Muscle layer of colon (tissue), 2 donors: ENCODE results near the gene ANKHD1.

Source experiments
- H3K27ac ChIP-seq: one replicate; pipeline ENCODE4 v1.7.0; 2013; ENCODE audit warnings: low read depth, mild to moderate bottlenecking, low read length, moderate library complexity
- H3K27me3 ChIP-seq, 2 donors: one replicate each; pipeline ENCODE4 v1.7.0; 2013; ENCODE audit warnings: low read length in 2 of 2, mild to moderate bottlenecking in 2 of 2; ENCODE audit not compliant: insufficient read depth in 2 of 2, control insufficient read depth in 1 of 2
- H3K36me3 ChIP-seq: one replicate; pipeline ENCODE4 v1.7.0; 2013; ENCODE audit warnings: mild to moderate bottlenecking, low read length; ENCODE audit not compliant: insufficient read depth
- H3K4me1 ChIP-seq: one replicate; pipeline ENCODE4 v1.7.0; 2013; ENCODE audit warnings: mild to moderate bottlenecking, low read length; ENCODE audit not compliant: insufficient read depth
- H3K4me3 ChIP-seq, 2 donors: one replicate each; pipeline ENCODE4 v1.7.0; 2013; ENCODE audit warnings: low read length in 2 of 2, low read depth in 1 of 2, mild to moderate bottlenecking in 1 of 2, moderate library complexity in 1 of 2
- H3K9ac ChIP-seq: one replicate; pipeline ENCODE4 v1.7.0; 2013; ENCODE audit warnings: low read length
- H3K9me3 ChIP-seq: one replicate; pipeline ENCODE4 v1.7.0; 2013; ENCODE audit warnings: mild to moderate bottlenecking, low read length
- donor health status: abdominal sarcoma.
- donor health status: Adenocarcinoma of cecum.

ANKHD1 gene

DNA sequence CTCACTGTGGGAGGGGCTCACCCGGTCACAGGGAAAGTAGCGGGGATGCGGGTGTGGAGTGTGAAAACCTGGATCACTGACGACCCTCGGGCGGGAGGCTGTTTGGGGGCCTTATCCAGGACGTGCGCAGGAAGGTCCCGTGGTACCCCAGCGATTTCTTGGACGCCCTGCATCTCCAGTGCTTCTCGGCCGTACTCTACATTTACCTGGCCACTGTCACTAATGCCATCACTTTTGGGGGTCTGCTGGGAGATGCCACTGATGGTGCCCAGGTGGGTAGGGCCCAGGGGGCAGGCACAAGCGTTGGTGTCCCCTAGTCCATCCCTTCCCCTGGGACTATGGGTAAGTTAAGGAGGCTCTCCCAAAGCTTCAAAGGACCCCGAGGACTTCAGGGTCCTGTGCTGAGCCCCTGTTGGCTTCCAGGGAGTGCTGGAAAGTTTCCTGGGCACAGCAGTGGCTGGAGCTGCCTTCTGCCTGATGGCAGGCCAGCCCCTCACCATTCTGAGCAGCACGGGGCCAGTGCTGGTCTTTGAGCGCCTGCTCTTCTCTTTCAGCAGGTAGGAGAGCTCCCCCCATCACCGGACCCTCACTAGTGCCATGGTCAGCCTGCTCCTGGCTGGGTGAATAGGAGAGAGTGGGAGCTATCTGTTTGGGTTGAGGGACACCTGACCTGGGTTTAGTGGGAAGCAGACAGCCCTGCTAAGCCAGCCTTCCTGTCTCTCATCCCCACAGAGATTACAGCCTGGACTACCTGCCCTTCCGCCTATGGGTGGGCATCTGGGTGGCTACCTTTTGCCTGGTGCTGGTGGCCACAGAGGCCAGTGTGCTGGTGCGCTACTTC lies 37.8 kb upstream of the ANKHD1 start:
- H3K27me3 ChIP-seq: no peaks in the 10 kb centered on the region
- H3K4me3 ChIP-seq: peak overlapping the region; percentile 31 to 38
- no peaks in the 10 kb centered on the region for H3K4me1 ChIP-seq
- H3K36me3 ChIP-seq: no peaks in the 10 kb centered on the region
- no peak overlapping the region for H3K9ac ChIP-seq
- no peaks in the 10 kb centered on the region for H3K9me3 ChIP-seq
- H3K27ac ChIP-seq: no peak overlapping the region

DNA sequence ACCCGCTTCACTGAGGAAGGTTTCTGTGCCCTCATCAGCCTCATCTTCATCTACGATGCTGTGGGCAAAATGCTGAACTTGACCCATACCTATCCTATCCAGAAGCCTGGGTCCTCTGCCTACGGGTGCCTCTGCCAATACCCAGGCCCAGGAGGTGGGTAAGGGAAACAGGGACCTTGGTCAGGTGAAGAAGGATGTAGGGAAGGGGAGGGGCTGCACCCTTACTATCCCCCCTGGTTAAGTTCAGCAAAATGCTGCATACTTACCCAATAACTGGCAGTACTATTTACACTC lies 37.2 kb upstream of the ANKHD1 start:
- H3K4me3 ChIP-seq: no peak overlapping the region
- H3K36me3 ChIP-seq: no peaks in the 10 kb centered on the region
- no peaks in the 10 kb centered on the region for H3K4me1 ChIP-seq
- no peak overlapping the region for H3K9ac ChIP-seq
- no peaks in the 10 kb centered on the region for H3K27me3 ChIP-seq
- no peaks in the 10 kb centered on the region for H3K9me3 ChIP-seq
- H3K27ac ChIP-seq: no peak overlapping the region

DNA sequence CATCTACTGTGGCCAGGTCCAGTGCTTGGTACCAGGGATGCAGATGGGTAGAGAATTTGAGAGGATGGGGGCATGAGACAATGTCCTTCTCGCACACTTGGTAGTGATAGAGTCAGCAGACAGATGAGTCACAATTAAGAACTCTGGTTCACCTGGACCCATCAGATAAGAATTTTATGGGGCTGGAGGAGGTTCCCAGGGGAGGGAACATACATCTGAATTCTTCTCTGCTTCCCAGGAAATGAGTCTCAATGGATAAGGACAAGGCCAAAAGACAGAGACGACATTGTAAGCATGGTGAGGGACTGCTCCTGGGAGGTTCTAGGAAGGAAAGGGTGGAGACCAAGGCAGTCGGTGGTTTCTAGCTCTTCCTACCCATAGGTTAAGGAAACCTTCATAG lies 36.4 kb upstream of the ANKHD1 start:
- Histone ChIP-seq H3K27ac (no peak overlapping the region), H3K36me3 (no peaks in the 10 kb centered on the region), H3K27me3 (no peaks in the 10 kb centered on the region), H3K4me1 (no peaks in the 10 kb centered on the region), H3K9ac (no peak overlapping the region), H3K4me3 (no peak overlapping the region), H3K9me3 (no peaks in the 10 kb centered on the region)

DNA sequence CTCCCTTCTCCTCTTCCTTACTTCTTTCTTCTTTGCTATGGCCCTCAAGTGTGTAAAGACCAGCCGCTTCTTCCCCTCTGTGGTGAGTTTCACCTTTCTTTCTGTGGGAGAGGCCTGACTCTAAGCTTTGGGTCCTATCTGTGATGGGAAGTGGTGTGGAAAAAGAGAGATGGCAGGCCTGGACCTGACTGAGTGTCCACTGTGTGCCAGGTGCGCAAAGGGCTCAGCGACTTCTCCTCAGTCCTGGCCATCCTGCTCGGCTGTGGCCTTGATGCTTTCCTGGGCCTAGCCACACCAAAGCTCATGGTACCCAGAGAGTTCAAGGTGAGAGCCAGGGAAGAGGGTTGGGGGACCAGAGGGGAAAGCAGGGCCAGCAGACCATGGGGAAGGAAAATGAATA lies 35.7 kb upstream of the ANKHD1 start:
- Histone ChIP-seq H3K9me3 (no peaks in the 10 kb centered on the region), H3K4me1 (no peaks in the 10 kb centered on the region), H3K27ac (no peak overlapping the region), H3K9ac (no peak overlapping the region), H3K4me3 (no peak overlapping the region), H3K27me3 (no peaks in the 10 kb centered on the region), H3K36me3 (no peaks in the 10 kb centered on the region)

- Histone ChIP-seq H3K36me3 (no peaks in the 10 kb centered on the region), H3K4me3 (no peak overlapping the region), H3K27me3 (no peaks in the 10 kb centered on the region), H3K9me3 (no peaks in the 10 kb centered on the region), H3K27ac (no peak overlapping the region), H3K4me1 (no peaks in the 10 kb centered on the region), H3K9ac (no peak overlapping the region)
Measured at GRCh38 chr5:140366589-140367255, 34.9 kb upstream of the ANKHD1 start.

GRCh38 chr5:140367256-140368013 lies 34.2 kb upstream of the ANKHD1 start:
- Histone ChIP-seq H3K9me3 (no peaks in the 10 kb centered on the region), H3K36me3 (no peaks in the 10 kb centered on the region), H3K27me3 (no peaks in the 10 kb centered on the region), H3K9ac (no peak overlapping the region), H3K4me3 (no peak overlapping the region), H3K27ac (no peak overlapping the region), H3K4me1 (peaks cover under 1% of the 10 kb centered on the region)

DNA sequence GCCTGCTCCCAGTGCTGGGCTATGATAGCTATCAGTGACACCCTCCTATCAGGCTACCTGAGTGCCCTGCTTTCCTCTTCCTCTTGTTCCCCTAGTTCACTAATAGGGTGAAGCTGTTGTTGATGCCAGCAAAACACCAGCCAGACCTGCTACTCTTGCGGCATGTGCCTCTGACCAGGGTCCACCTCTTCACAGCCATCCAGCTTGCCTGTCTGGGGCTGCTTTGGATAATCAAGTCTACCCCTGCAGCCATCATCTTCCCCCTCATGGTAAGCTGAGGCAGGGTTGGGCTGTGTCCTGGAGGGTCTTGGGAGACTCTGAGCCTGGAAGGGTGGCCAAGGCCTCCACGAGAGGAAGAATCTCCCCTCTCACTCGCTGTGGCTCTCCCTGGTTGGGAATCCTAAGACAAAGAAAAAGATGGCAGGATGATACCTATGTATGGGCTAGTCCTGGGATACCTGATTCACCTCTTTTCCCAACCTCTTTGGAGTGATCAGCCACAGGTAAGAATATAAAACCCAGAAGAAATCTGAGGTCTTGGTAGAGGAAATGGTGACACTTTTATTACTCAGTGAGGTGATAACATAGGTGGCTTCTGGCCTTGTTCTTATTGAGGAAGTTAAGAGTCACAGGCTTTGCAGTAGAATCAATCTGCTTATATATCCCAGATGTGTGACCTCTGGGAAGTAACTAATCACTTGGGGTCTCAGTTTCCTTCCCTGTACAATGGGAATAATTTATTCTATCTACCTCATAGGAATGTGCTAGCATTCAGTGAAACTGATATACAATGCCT lies 30.1 kb upstream of the ANKHD1 start:
- H3K27ac ChIP-seq: no peak overlapping the region
- peaks cover 7% of the 10 kb centered on the region for H3K4me1 ChIP-seq
- H3K36me3 ChIP-seq: no peaks in the 10 kb centered on the region
- H3K27me3 ChIP-seq: no peaks in the 10 kb centered on the region
- H3K9ac ChIP-seq: no peak overlapping the region
- no peak overlapping the region for H3K4me3 ChIP-seq
- H3K9me3 ChIP-seq: no peaks in the 10 kb centered on the region

- Histone ChIP-seq H3K9ac (no peak overlapping the region), H3K4me3 (no peak overlapping the region), H3K27me3 (no peaks in the 10 kb centered on the region), H3K4me1 (peaks cover 7% of the 10 kb centered on the region), H3K9me3 (no peaks in the 10 kb centered on the region), H3K27ac (no peak overlapping the region), H3K36me3 (no peaks in the 10 kb centered on the region)
Measured at GRCh38 chr5:140372971-140373487, 28.6 kb upstream of the ANKHD1 start.

- Histone ChIP-seq H3K36me3 (no peaks in the 10 kb centered on the region), H3K4me1 (no peaks in the 10 kb centered on the region), H3K27me3 (no peaks in the 10 kb centered on the region), H3K9me3 (no peaks in the 10 kb centered on the region), H3K4me3 (no peak overlapping the region), H3K9ac (no peak overlapping the region), H3K27ac (no peak overlapping the region)
Measured at GRCh38 chr5:140381351-140381750, 20.3 kb upstream of the ANKHD1 start.

DNA sequence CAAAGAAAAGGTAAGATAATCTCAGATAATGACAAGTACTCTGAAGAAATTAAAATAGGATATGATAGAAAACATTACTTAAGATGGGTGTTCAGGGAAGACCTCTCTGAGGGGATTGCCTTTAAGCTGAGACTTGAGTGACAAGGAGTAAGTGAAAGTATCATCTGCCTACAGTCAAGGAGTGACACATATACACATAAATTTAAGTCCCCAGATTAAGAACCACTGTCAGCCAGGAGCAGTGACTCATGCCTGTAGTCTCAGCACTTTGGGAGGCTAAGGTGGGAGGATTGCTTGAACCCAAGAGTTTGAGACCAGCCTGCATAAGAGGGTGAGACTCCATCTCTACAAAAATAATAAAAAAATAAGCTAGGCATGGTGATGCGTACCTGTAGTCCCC lies 19.7 kb upstream of the ANKHD1 start:
- no peak overlapping the region for H3K27ac ChIP-seq
- no peaks in the 10 kb centered on the region for H3K27me3 ChIP-seq
- H3K9ac ChIP-seq: no peak overlapping the region
- no peaks in the 10 kb centered on the region for H3K4me1 ChIP-seq
- H3K9me3 ChIP-seq: no peaks in the 10 kb centered on the region
- no peak overlapping the region for H3K4me3 ChIP-seq
- H3K36me3 ChIP-seq: no peaks in the 10 kb centered on the region

DNA sequence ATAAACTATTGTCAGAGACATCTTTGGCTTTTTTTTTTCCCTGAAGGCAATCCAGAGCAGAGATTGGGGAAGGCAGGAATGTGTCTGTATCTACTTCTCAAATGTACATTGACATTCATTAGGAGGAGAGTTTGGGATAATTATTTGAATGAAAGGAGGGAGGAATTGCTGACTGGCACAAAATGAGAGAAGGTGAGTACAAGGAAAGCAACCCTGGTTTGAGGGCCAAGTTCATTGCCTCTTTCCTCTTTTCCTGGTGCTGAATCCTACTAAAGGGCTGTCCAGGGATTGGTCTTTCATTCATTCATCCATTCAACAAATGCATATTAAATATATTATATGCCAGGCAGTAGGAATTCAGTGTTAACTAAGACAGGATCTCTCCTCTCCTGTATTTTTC lies 18.8 kb upstream of the ANKHD1 start:
- Histone ChIP-seq H3K27ac (no peak overlapping the region), H3K36me3 (no peaks in the 10 kb centered on the region), H3K27me3 (no peaks in the 10 kb centered on the region), H3K4me3 (no peak overlapping the region), H3K9me3 (no peaks in the 10 kb centered on the region), H3K4me1 (no peaks in the 10 kb centered on the region), H3K9ac (no peak overlapping the region)
